Tibial nerve (tissue), 3 donors: ENCODE data around the gene PTPRG.

ENCODE experiments used
- POLR2A ChIP-seq, 2 donors: fragments of 450-650 bp; IDR thresholded peaks; one replicate each; pipeline ENCODE4 v1.6.1; 2017; ENCODE audit warnings: antibody characterized with exemption in 2 of 2, mild to moderate bottlenecking in 2 of 2, moderate library complexity in 2 of 2
- TF ChIP-seq, protein P1 (sequence below), 5 experiments: fragments of 200-600 bp in 3 of 5; fragments of 450-650 bp in 2 of 5; sonication (generic) in 3 of 5; IDR thresholded peaks; one replicate each; pipeline ENCODE4 v1.5.1; 2016 to 2019; ENCODE audit warnings: antibody characterized with exemption in 5 of 5, mild to moderate bottlenecking in 3 of 5, moderate library complexity in 2 of 5

DNA sequence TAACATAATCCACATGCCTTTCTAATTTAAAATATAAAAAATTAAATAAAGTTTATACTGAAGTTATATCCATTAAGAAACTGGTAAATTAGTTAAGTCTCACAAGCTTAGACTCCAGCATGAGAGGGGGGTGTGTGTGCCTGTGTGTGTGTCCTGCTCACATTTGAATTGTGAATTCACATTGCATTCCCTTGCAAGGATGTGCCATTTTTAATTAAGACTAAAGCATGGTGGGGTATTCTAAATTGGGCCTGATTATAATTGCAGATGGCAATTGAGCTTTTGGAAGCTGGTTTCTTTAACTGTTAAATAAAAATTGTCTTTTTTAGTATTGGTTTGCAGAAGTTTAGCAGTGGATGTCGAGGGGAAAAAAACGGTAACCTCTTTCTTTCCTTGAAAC is 56.9 kb downstream of the PTPRG start:
- no peak for TF ChIP-seq POLR2A (IDR thresholded peaks at IDR 0.05)
- TF ChIP-seq, protein P1, sequence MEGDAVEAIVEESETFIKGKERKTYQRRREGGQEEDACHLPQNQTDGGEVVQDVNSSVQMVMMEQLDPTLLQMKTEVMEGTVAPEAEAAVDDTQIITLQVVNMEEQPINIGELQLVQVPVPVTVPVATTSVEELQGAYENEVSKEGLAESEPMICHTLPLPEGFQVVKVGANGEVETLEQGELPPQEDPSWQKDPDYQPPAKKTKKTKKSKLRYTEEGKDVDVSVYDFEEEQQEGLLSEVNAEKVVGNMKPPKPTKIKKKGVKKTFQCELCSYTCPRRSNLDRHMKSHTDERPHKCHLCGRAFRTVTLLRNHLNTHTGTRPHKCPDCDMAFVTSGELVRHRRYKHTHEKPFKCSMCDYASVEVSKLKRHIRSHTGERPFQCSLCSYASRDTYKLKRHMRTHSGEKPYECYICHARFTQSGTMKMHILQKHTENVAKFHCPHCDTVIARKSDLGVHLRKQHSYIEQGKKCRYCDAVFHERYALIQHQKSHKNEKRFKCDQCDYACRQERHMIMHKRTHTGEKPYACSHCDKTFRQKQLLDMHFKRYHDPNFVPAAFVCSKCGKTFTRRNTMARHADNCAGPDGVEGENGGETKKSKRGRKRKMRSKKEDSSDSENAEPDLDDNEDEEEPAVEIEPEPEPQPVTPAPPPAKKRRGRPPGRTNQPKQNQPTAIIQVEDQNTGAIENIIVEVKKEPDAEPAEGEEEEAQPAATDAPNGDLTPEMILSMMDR (IDR thresholded peaks at IDR 0.05), result no peak
